PC-3 (cell line): ENCODE data around the gene NLGN3. TPM values are rescaled to one million over a fixed set of nuclear protein-coding genes. Genes with fewer than 3 reads are reported as not detected.

ENCODE experiments used
- ATAC-seq: fragments of 200-7000 bp; cut with Tn5 transposase; 2 replicates; pipeline ENCODE4 v1.9.1; 2020; ENCODE audit warnings: mild to moderate bottlenecking, moderate library complexity
- BruUV-seq: library from RNA; stranded (reverse); fragments of 400-500 nt; replicated peaks from 2 replicates; lab custom pipeline; 2021; lab: Mats Ljungman, UMichigan
- CTCF ChIA-PET: fragments of 300-600 bp; sonication (Branson Sonifier 250); formaldehyde crosslinking; loops from one replicate; lab custom pipeline; 2022; ENCODE audit warnings: antibody characterized with exemption; lab: Charles Lee
- POLR2A ChIA-PET: fragments of 300-600 bp; sonication (Branson Sonifier 250); formaldehyde crosslinking; loops from one replicate; lab custom pipeline; 2022; ENCODE audit warnings: antibody characterized with exemption; ENCODE audit not compliant: unreplicated experiment; lab: Charles Lee
- DNase-seq: peaks from one replicate; pipeline ENCODE4 v3.0.0-alpha.2; 2015
- H2AFZ ChIP-seq: fragments of 300-600 bp; sonication (generic); 2 replicates; pipeline ENCODE4 v1.6.0; 2016; ENCODE audit warnings: antibody characterized with exemption, low read length
- H3F3A ChIP-seq: fragments of 300-600 bp; sonication (generic); one replicate; pipeline ENCODE4 v1.6.0; 2017; ENCODE audit warnings: antibody characterized with exemption, low read length, control low read depth, mild to moderate bottlenecking; ENCODE audit not compliant: unreplicated experiment
- H3K27ac ChIP-seq: fragments of 300-600 bp; sonication (generic); 2 replicates; pipeline ENCODE4 v1.5.1; 2016; ENCODE audit warnings: mild to moderate bottlenecking, low read length
- H3K27me3 ChIP-seq: fragments of 300-600 bp; sonication (generic); 2 replicates; pipeline ENCODE4 v1.6.1; 2016; ENCODE audit warnings: low read length, mixed read lengths
- H3K36me3 ChIP-seq: fragments of 300-600 bp; sonication (generic); 2 replicates; pipeline ENCODE4 v1.6.1; 2016; ENCODE audit warnings: low read depth, mixed run types, low read length, mixed read lengths
- H3K4me1 ChIP-seq: fragments of 300-600 bp; sonication (generic); 2 replicates; pipeline ENCODE4 v1.5.1; 2016; ENCODE audit warnings: low read length; ENCODE audit not compliant: insufficient read depth
- H3K4me2 ChIP-seq: fragments of 300-600 bp; sonication (generic); 2 replicates; pipeline ENCODE4 v1.6.0; 2016; ENCODE audit warnings: low read length
- H3K4me3 ChIP-seq: fragments of 300-600 bp; sonication (generic); 2 replicates; pipeline ENCODE4 v1.5.1; 2016; ENCODE audit warnings: mild to moderate bottlenecking, low read length, mixed read lengths
- H3K79me2 ChIP-seq: fragments of 300-600 bp; sonication (generic); 2 replicates; pipeline ENCODE4 v1.6.1; 2017; ENCODE audit warnings: low read length, mixed read lengths
- H3K9ac ChIP-seq: fragments of 300-600 bp; sonication (generic); 2 replicates; pipeline ENCODE4 v1.6.0; 2016; ENCODE audit warnings: mild to moderate bottlenecking, low read length
- H3K9me2 ChIP-seq: fragments of 300-600 bp; sonication (generic); replicated peaks from 2 replicates; pipeline ENCODE4 v1.6.1; 2016; ENCODE audit warnings: mixed run types, low read length, mixed read lengths
- H3K9me3 ChIP-seq: fragments of 300-600 bp; sonication (generic); 2 replicates; pipeline ENCODE4 v1.6.1; 2016; ENCODE audit warnings: low read length, mixed read lengths
- H4K20me1 ChIP-seq: fragments of 300-600 bp; sonication (generic); 2 replicates; pipeline ENCODE4 v1.6.1; 2016; ENCODE audit warnings: low read length, mixed read lengths
- EZH2 ChIP-seq: fragments of 300-600 bp; sonication (generic); IDR thresholded peaks from one replicate; pipeline ENCODE4 v1.6.1; 2017; ENCODE audit warnings: antibody characterized with exemption, mild to moderate bottlenecking, low read length; ENCODE audit not compliant: unreplicated experiment
- EZH2phosphoT487 ChIP-seq: fragments of 300-600 bp; sonication (generic); IDR thresholded peaks from 2 replicates; pipeline ENCODE4 v1.6.1; 2018; ENCODE audit warnings: mild to moderate bottlenecking, antibody characterized with exemption, low read length, borderline replicate concordance
- intact Hi-C: fragments of 100-400 bp; cut with micrococcal nuclease; formaldehyde crosslinking; loops from 2 replicates; pipeline ENCODE4 v1.9.0; 2023
- total RNA-seq: library from RNA; depleted of rRNA; stranded (reverse); fragments of >200 nt; gene quantifications from 2 replicates; pipeline ENCODE4 v1.2.3, GENCODE V29; 2014
- TF ChIP-seq, protein P1 (sequence below): fragments of 300-600 bp; sonication (generic); conservative IDR thresholded peaks from 2 replicates; pipeline ENCODE4 v1.5.1; 2017; ENCODE audit warnings: antibody characterized with exemption, low read depth, mild to moderate bottlenecking, low read length

NLGN3 gene
- total RNA-seq, 1 experiment from 2014 or later: 0.29 TPM

DNA sequence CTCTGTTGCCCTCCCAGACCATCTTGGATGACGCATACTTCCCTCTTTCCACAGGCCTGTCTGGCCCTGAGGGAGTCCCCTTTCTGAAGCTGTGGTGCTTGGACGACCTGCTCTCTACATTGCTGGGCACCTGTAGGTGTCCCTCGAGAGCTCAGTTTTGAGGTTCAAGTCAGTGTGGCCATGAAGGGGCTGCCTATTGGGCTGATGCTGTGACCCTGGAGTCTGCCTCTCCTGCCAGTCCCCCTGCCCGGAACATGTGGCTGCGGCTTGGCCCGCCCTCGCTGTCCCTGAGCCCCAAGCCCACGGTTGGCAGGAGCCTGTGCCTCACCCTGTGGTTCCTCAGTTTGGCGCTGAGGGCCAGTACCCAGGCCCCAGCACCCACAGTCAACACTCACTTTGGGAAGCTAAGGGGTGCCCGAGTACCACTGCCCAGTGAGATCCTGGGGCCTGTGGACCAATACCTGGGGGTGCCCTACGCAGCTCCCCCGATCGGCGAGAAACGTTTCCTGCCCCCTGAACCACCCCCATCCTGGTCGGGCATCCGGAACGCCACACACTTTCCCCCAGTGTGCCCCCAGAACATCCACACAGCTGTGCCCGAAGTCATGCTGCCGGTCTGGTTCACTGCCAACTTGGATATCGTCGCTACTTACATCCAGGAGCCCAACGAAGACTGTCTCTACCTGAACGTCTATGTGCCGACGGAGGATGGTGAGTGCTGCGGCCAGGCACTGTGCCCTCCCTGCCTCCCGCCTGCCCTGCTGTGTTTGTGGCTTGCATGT is 3.0 kb downstream of the NLGN3 start:
- intact Hi-C loops: no loop called here
- POLR2A ChIA-PET: no interaction called here
- no peaks in the 10 kb centered on the region for H3K9me3 ChIP-seq
- CTCF ChIA-PET: no interaction called here
- H3K79me2 ChIP-seq: no peaks in the 10 kb centered on the region
- no peak for ATAC-seq
- no peak overlapping the region for H3K9ac ChIP-seq
- H3K9me2 ChIP-seq: no peaks in the 10 kb centered on the region
- no peak overlapping the region for H3K4me2 ChIP-seq
- H3K4me1 ChIP-seq: peaks cover 10% of the 10 kb centered on the region
- H2AFZ ChIP-seq: no peak overlapping the region
- no peak for DNase-seq
- H3K36me3 ChIP-seq: no peaks in the 10 kb centered on the region
- TF ChIP-seq EZH2phosphoT487 (no peak), EZH2 (no peak)
- TF ChIP-seq, protein P1, sequence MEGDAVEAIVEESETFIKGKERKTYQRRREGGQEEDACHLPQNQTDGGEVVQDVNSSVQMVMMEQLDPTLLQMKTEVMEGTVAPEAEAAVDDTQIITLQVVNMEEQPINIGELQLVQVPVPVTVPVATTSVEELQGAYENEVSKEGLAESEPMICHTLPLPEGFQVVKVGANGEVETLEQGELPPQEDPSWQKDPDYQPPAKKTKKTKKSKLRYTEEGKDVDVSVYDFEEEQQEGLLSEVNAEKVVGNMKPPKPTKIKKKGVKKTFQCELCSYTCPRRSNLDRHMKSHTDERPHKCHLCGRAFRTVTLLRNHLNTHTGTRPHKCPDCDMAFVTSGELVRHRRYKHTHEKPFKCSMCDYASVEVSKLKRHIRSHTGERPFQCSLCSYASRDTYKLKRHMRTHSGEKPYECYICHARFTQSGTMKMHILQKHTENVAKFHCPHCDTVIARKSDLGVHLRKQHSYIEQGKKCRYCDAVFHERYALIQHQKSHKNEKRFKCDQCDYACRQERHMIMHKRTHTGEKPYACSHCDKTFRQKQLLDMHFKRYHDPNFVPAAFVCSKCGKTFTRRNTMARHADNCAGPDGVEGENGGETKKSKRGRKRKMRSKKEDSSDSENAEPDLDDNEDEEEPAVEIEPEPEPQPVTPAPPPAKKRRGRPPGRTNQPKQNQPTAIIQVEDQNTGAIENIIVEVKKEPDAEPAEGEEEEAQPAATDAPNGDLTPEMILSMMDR: no peak
- no peak overlapping the region for H3K4me3 ChIP-seq
- no peaks in the 10 kb centered on the region for H4K20me1 ChIP-seq
- no TSS peak for BruUV-seq
- no peak overlapping the region for H3K27ac ChIP-seq
- no peaks in the 10 kb centered on the region for H3F3A ChIP-seq
- no peaks in the 10 kb centered on the region for H3K27me3 ChIP-seq

DNA sequence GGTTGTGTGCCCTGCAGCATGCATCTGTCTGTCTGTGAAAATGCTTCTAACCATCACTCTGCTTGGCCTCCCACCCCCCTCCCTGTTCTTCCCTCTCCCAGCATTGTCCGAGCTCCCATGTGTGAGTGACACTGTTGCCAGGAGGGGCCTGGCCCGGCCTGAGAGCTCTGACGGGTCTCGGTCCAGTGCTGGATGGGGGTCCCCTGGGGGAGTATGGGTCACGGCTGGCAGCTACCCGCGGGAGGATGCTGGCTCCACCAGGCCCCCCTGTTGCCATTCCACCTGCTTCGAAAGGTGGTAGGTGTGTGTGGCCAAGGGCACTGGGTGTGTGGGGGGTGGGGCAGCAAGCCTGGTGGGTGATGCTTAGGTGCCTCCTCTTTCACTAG is 3.6 kb downstream of the NLGN3 start:
- Histone ChIP-seq H3K27me3 (no peaks in the 10 kb centered on the region), H3K79me2 (no peaks in the 10 kb centered on the region), H3K4me3 (no peak overlapping the region), H3K27ac (no peak overlapping the region), H3K9me3 (no peaks in the 10 kb centered on the region), H3K4me1 (peaks cover 10% of the 10 kb centered on the region), H2AFZ (no peak overlapping the region), H3F3A (no peaks in the 10 kb centered on the region), H3K9me2 (no peaks in the 10 kb centered on the region), H3K4me2 (no peak overlapping the region), H3K36me3 (no peaks in the 10 kb centered on the region), H3K9ac (no peak overlapping the region), H4K20me1 (no peaks in the 10 kb centered on the region)
- intact Hi-C loops: no loop called here
- ChIA-PET CTCF (no interaction called here), POLR2A (no interaction called here)
- no peak for ATAC-seq
- no peak for DNase-seq
- TF ChIP-seq EZH2phosphoT487: no peak
- TF ChIP-seq EZH2: no peak
- TF ChIP-seq, protein P1: no peak
- no TSS peak for BruUV-seq

DNA sequence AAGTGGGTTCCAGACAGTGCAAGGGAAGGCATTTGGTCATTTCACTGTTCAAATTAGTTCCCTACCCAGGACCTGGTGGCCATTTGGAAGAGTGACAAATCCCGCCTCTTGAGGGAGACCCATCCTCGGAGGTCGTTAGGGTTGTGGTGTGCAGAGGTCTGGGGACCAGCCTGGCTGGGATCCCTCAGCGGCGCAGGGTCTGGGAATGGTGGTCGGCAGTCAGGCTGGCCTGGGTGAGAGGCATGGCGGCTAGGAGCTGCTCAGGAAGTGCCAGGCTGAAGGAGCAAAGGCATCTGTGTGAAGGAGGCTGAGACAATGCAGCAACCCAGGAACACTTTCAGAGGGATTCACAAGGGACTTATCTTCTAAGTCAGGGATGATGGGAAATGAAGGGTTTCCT is 6.7 kb downstream of the NLGN3 start:
- no TSS peak for BruUV-seq

More for the DNA sequence above, 6.7 kb downstream of the NLGN3 start:
- H3K9me2 ChIP-seq: no peaks in the 10 kb centered on the region
- no peak overlapping the region for H2AFZ ChIP-seq
- POLR2A ChIA-PET: no interaction called here
- no peaks in the 10 kb centered on the region for H3K79me2 ChIP-seq
- no peaks in the 10 kb centered on the region for H4K20me1 ChIP-seq
- peaks cover 3% of the 10 kb centered on the region for H3K4me1 ChIP-seq
- no peaks in the 10 kb centered on the region for H3K36me3 ChIP-seq
- H3K9ac ChIP-seq: no peak overlapping the region
- TF ChIP-seq, protein P1: no peak
- TF ChIP-seq EZH2 (no peak), EZH2phosphoT487 (no peak)
- no peaks in the 10 kb centered on the region for H3F3A ChIP-seq
- intact Hi-C loops: no loop called here
- H3K9me3 ChIP-seq: no peaks in the 10 kb centered on the region
- no peak overlapping the region for H3K4me3 ChIP-seq
- DNase-seq (no peak), ATAC-seq (no peak)
- no peaks in the 10 kb centered on the region for H3K27me3 ChIP-seq
- no peak overlapping the region for H3K4me2 ChIP-seq
- H3K27ac ChIP-seq: no peak overlapping the region
- CTCF ChIA-PET: interaction anchor here (0.6 kb wide), 1 partner anchor 10 kb away, joined by 3 read pairs; no protein-coding TSS in a partner anchor
